Mesenchymal stem cell (in vitro differentiated cells and primary cell): Measurements from ENCODE around the gene PPCDC.

Experiments
- DNase-seq: peaks from one replicate; pipeline ENCODE4 v3.0.0-alpha.2; 2013
- H2AFZ ChIP-seq: one replicate; pipeline ENCODE4 v1.6.1; 2013; ENCODE audit warnings: low read depth, mild to moderate bottlenecking, control low read depth, inconsistent platforms, low read length, moderate library complexity
- H2AK5ac ChIP-seq: 2 replicates; pipeline ENCODE4 v1.6.1; 2013; ENCODE audit warnings: low read length, moderate library complexity, mild to moderate bottlenecking, inconsistent platforms; ENCODE audit not compliant: severe bottlenecking
- H2BK120ac ChIP-seq: one replicate; pipeline ENCODE4 v1.6.1; 2013; ENCODE audit warnings: low read depth, mild to moderate bottlenecking, inconsistent platforms, low read length, moderate library complexity
- H2BK12ac ChIP-seq, 2 experiments: one replicate each; pipeline ENCODE4 v1.6.1; 2013; ENCODE audit warnings: inconsistent platforms in 2 of 2, low read length in 2 of 2, mild to moderate bottlenecking in 2 of 2, moderate library complexity in 2 of 2, control low read depth in 1 of 2
- H2BK15ac ChIP-seq: one replicate; pipeline ENCODE4 v1.6.1; 2013; ENCODE audit warnings: mild to moderate bottlenecking, low read depth, inconsistent platforms; ENCODE audit not compliant: poor library complexity, severe bottlenecking
- H2BK5ac ChIP-seq: 2 replicates; pipeline ENCODE4 v1.6.1; 2013; ENCODE audit warnings: low read depth, mild to moderate bottlenecking, low read length, control low read depth, inconsistent platforms; ENCODE audit not compliant: poor library complexity, severe bottlenecking
- H3K14ac ChIP-seq, 2 experiments: one replicate each; pipeline ENCODE4 v1.6.1; 2013; ENCODE audit warnings: inconsistent platforms in 2 of 2, low read length in 2 of 2, control low read depth in 1 of 2, mild to moderate bottlenecking in 1 of 2, moderate library complexity in 1 of 2
- H3K18ac ChIP-seq, 2 experiments: one replicate each; pipeline ENCODE4 v1.6.1; 2013; ENCODE audit warnings: inconsistent platforms in 2 of 2, low read length in 2 of 2, control low read depth in 1 of 2, low read depth in 1 of 2, mild to moderate bottlenecking in 1 of 2
- H3K23ac ChIP-seq, 2 experiments: one replicate each; pipeline ENCODE4 v1.6.1; 2013; ENCODE audit warnings: inconsistent platforms in 2 of 2, low read length in 2 of 2, mild to moderate bottlenecking in 2 of 2, moderate library complexity in 2 of 2, control low read depth in 1 of 2
- H3K27ac ChIP-seq: 2 replicates; pipeline ENCODE4 v1.5.1; 2013; ENCODE audit warnings: mild to moderate bottlenecking, moderate library complexity, low read length, control low read depth, inconsistent platforms; ENCODE audit not compliant: poor library complexity, severe bottlenecking
- H3K27me3 ChIP-seq, 2 experiments: 2 replicates each; pipeline versions ENCODE4 v1.6.1 to v1.7.0; 2013; ENCODE audit warnings: low read length in 2 of 2, mild to moderate bottlenecking in 2 of 2, moderate library complexity in 2 of 2, control low read depth in 1 of 2, inconsistent platforms in 1 of 2; ENCODE audit not compliant: control insufficient read depth in 1 of 2, insufficient read depth in 1 of 2
- H3K36me3 ChIP-seq, 2 experiments: 2 replicates each; pipeline versions ENCODE4 v1.6.1 to v1.7.0; 2013; ENCODE audit warnings: low read length in 2 of 2, control low read depth in 1 of 2, inconsistent platforms in 1 of 2, low read depth in 1 of 2, mild to moderate bottlenecking in 1 of 2; ENCODE audit not compliant: insufficient read depth in 2 of 2, control insufficient read depth in 1 of 2
- H3K4ac ChIP-seq, 2 experiments: one replicate each; pipeline ENCODE4 v1.6.1; 2013; ENCODE audit warnings: inconsistent platforms in 2 of 2, low read length in 2 of 2, mild to moderate bottlenecking in 2 of 2, moderate library complexity in 2 of 2, control low read depth in 1 of 2, low read depth in 1 of 2
- H3K4me1 ChIP-seq: 2 replicates; pipeline ENCODE4 v1.6.1; 2013; ENCODE audit warnings: low read depth, low read length, control low read depth; ENCODE audit not compliant: control insufficient read depth, insufficient read depth
- H3K4me2 ChIP-seq: 2 replicates; pipeline ENCODE4 v1.6.1; 2013; ENCODE audit warnings: low read length, mild to moderate bottlenecking, inconsistent platforms; ENCODE audit not compliant: poor library complexity, severe bottlenecking
- H3K4me3 ChIP-seq, 2 experiments: 2 replicates each; pipeline versions ENCODE4 v1.5.1 to v1.7.0; 2013; ENCODE audit warnings: low read length in 2 of 2, mild to moderate bottlenecking in 2 of 2, control low read depth in 1 of 2, low read depth in 1 of 2; ENCODE audit not compliant: insufficient read depth in 1 of 2
- H3K79me1 ChIP-seq: replicated peaks from 2 replicates; pipeline ENCODE4 v1.6.1; 2013; ENCODE audit warnings: mild to moderate bottlenecking, control low read depth, low read length, inconsistent platforms; ENCODE audit not compliant: poor library complexity, severe bottlenecking
- H3K9ac ChIP-seq: 2 replicates; pipeline ENCODE4 v1.7.0; 2013; ENCODE audit warnings: mild to moderate bottlenecking, low read length, moderate library complexity
- H3K9me3 ChIP-seq: 2 replicates; pipeline ENCODE4 v1.7.0; 2013; ENCODE audit warnings: mild to moderate bottlenecking, low read length; ENCODE audit not compliant: control insufficient read depth
- H4K8ac ChIP-seq: one replicate; pipeline ENCODE4 v1.6.1; 2013; ENCODE audit warnings: inconsistent platforms, mild to moderate bottlenecking, low read length, moderate library complexity
- H4K91ac ChIP-seq: one replicate; pipeline ENCODE4 v1.6.1; 2013; ENCODE audit warnings: mild to moderate bottlenecking, low read length, inconsistent platforms
- WGBS: methylation state at CpG from one replicate; pipeline ENCODE4 v1.1.7; 2013; ENCODE audit warnings: mixed read lengths; 5-methylcytosine and 5-hydroxymethylcytosine counted together

PPCDC gene

GRCh38 chr15:75001310-75001709 lies 22.1 kb upstream of the PPCDC start:
- no peak for DNase-seq
- no peak overlapping the region for H3K27ac ChIP-seq

DNA sequence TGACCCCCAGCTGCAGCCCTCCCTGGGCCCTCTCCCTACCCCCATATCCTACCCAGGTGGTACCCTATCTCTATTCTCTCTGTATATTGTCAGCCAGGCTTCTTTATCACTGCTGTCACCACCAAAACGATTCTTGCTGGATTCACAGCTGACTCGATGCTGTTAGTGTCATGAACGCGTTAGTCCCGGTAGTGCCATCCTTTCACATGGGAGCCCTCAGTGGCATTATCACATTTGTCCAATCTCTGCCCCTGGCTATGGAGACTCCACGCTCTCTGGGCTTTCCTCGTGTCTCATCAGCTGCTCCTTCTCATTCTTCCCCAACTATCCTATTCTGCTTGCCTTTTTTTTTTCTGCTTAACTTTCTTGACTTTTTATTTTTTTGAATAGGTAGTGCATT lies 21.0 kb upstream of the PPCDC start:
- H3K4me1 ChIP-seq, result no peaks in the 10 kb centered on the region
- no peak overlapping the region for H2BK120ac ChIP-seq
- H2AFZ ChIP-seq, result no peak overlapping the region
- H3K4me3 ChIP-seq, result no peak overlapping the region
- no peak overlapping the region for H3K4me2 ChIP-seq
- no peak overlapping the region for H2BK5ac ChIP-seq
- H2BK12ac ChIP-seq, result no peak overlapping the region
- 72% methylated on average over 7 of the region's 7 CpGs for WGBS
- no peak for DNase-seq
- no peak overlapping the region for H3K23ac ChIP-seq
- H4K91ac ChIP-seq, result no peak overlapping the region
- H3K27ac ChIP-seq, result no peak overlapping the region
- H3K79me1 ChIP-seq, result no peaks in the 10 kb centered on the region
- no peak overlapping the region for H3K14ac ChIP-seq
- no peak overlapping the region for H2BK15ac ChIP-seq
- H3K27me3 ChIP-seq, result peaks cover 9 to 16% of the 10 kb centered on the region in 2 experiments
- H2AK5ac ChIP-seq, result no peak overlapping the region
- H3K36me3 ChIP-seq, result no peaks in the 10 kb centered on the region
- H3K18ac ChIP-seq, result no peak overlapping the region
- H4K8ac ChIP-seq, result no peak overlapping the region
- no peak overlapping the region for H3K9ac ChIP-seq
- no peak overlapping the region for H3K4ac ChIP-seq
- peaks cover 6% of the 10 kb centered on the region for H3K9me3 ChIP-seq

More at GRCh38 chr15:75001310-75001709, 22.1 kb upstream of the PPCDC start:
- H2BK12ac ChIP-seq, result no peak overlapping the region
- H3K4me2 ChIP-seq, result no peak overlapping the region
- H2AFZ ChIP-seq, result no peak overlapping the region
- H3K27me3 ChIP-seq, result peaks cover 20 to 27% of the 10 kb centered on the region in 2 experiments
- no peaks in the 10 kb centered on the region for H3K79me1 ChIP-seq
- H3K4ac ChIP-seq, result no peak overlapping the region
- H3K36me3 ChIP-seq, result no peaks in the 10 kb centered on the region
- H2AK5ac ChIP-seq, result no peak overlapping the region
- H2BK5ac ChIP-seq, result no peak overlapping the region
- no peak overlapping the region for H2BK120ac ChIP-seq
- H3K23ac ChIP-seq, result no peak overlapping the region
- no peak overlapping the region for H4K91ac ChIP-seq
- H2BK15ac ChIP-seq, result no peak overlapping the region
- H4K8ac ChIP-seq, result no peak overlapping the region
- no peak overlapping the region for H3K4me3 ChIP-seq
- H3K18ac ChIP-seq, result no peak overlapping the region
- H3K14ac ChIP-seq, result no peak overlapping the region
- H3K9ac ChIP-seq, result no peak overlapping the region
- WGBS, result 75% methylated on average over 5 of the region's 6 CpGs
- peaks cover 2% of the 10 kb centered on the region for H3K4me1 ChIP-seq
- peaks cover 8% of the 10 kb centered on the region for H3K9me3 ChIP-seq

DNA sequence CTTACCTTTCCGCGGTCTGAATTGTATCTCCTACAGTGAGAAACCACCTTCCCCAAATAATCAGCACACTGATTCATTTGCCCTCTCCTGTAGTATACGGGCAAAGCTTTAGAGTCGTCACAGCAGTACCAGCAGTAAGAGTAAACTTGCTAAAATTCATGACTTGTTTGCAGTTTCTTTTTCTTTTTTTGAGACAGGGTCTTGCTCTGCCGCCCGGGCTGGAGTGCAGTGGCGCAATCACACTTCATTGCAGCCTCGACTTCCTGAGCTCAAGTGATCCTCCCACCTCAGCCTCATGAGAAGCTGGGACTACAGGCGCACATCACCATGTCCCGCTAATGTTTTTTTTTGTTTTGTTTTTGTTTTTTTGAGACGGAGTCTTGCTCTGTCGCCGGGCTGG lies 16.2 kb upstream of the PPCDC start:
- no peak overlapping the region for H3K4me3 ChIP-seq
- no peak overlapping the region for H2BK120ac ChIP-seq
- H2BK15ac ChIP-seq, result no peak overlapping the region
- no peak overlapping the region for H3K14ac ChIP-seq
- DNase-seq, result no peak
- H3K27me3 ChIP-seq, result peaks cover 7 to 17% of the 10 kb centered on the region in 2 experiments
- H2AK5ac ChIP-seq, result no peak overlapping the region
- H3K4ac ChIP-seq, result no peak overlapping the region
- H3K9me3 ChIP-seq, result no peaks in the 10 kb centered on the region
- no peak overlapping the region for H2AFZ ChIP-seq
- H3K23ac ChIP-seq, result no peak overlapping the region
- WGBS, result 88% methylated on average over 13 of the region's 13 CpGs
- H3K27ac ChIP-seq, result no peak overlapping the region
- H3K36me3 ChIP-seq, result no peaks in the 10 kb centered on the region
- no peak overlapping the region for H4K8ac ChIP-seq
- H2BK5ac ChIP-seq, result no peak overlapping the region
- no peaks in the 10 kb centered on the region for H3K4me1 ChIP-seq
- no peak overlapping the region for H3K18ac ChIP-seq
- H3K4me2 ChIP-seq, result no peak overlapping the region
- no peak overlapping the region for H3K9ac ChIP-seq
- no peak overlapping the region for H4K91ac ChIP-seq
- no peaks in the 10 kb centered on the region for H3K79me1 ChIP-seq
- H2BK12ac ChIP-seq, result no peak overlapping the region

DNA sequence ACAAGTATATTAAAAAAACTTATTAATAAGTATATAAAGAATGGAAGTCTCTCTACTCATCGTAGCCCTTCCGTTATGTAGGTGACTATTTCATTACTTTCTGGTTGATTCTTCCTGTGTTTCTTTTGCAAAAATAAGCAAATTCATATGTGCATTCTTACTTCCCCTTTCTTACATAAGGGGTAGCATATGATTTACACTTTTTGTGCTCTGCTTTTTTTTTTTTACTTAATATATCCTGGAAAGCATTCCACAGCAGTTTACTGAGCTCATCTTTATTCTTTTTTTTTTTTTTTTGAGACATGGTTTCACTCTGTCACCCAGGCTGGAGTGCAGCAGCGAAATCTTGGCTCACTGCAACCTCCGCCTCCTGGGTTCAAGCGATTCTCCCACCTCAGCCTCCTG lies 15.2 kb upstream of the PPCDC start:
- no peak overlapping the region for H3K4me3 ChIP-seq
- H2BK12ac ChIP-seq, result no peak overlapping the region
- peaks cover 0 to 4% of the 10 kb centered on the region in 2 experiments for H3K36me3 ChIP-seq
- H3K27me3 ChIP-seq, result peaks cover 6 to 14% of the 10 kb centered on the region in 2 experiments
- H3K9ac ChIP-seq, result no peak overlapping the region
- no peaks in the 10 kb centered on the region for H3K79me1 ChIP-seq
- H3K9me3 ChIP-seq, result no peaks in the 10 kb centered on the region
- H3K23ac ChIP-seq, result no peak overlapping the region
- no peak overlapping the region for H3K27ac ChIP-seq
- no peak overlapping the region for H2BK120ac ChIP-seq
- no peak overlapping the region for H3K18ac ChIP-seq
- H3K4ac ChIP-seq, result no peak overlapping the region
- no peak overlapping the region for H2AFZ ChIP-seq
- H3K4me2 ChIP-seq, result no peak overlapping the region
- no peak for DNase-seq
- WGBS, result 81% methylated on average over 3 of the region's 5 CpGs
- H2BK15ac ChIP-seq, result no peak overlapping the region
- no peak overlapping the region for H4K8ac ChIP-seq
- no peak overlapping the region for H2AK5ac ChIP-seq
- H3K4me1 ChIP-seq, result no peaks in the 10 kb centered on the region
- H2BK5ac ChIP-seq, result no peak overlapping the region
- H3K14ac ChIP-seq, result no peak overlapping the region
- H4K91ac ChIP-seq, result no peak overlapping the region
